GM12874 (cell line): ENCODE measurements around the gene CDH9.

ENCODE experiments used
- TF ChIP-seq, protein P1 (sequence below): IDR thresholded peaks from 2 replicates; pipeline ENCODE4 v1.5.1; 2011; ENCODE audit warnings: low read depth, mild to moderate bottlenecking, control low read depth, low read length, moderate library complexity; ENCODE audit not compliant: insufficient read depth

The CDH9 gene

DNA sequence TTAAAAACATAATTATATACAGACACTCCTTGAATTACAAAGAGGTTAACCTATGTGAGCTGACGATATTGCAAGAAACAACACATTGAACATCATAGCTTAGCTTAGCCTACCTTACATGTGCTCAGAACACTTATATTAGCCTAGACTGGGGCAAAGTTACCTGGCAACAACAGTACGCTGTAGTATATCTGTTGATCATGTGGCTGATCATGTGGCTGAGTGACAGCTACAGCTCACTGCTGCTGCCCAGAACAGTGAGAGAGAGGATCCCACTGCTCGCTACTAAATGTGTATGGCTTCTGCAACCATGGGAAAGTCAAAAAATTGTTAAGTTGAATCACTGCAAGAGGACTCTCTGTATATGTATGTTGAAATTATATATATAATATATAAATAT, 169.9 kb downstream of the CDH9 start:
- TF ChIP-seq, protein P1, sequence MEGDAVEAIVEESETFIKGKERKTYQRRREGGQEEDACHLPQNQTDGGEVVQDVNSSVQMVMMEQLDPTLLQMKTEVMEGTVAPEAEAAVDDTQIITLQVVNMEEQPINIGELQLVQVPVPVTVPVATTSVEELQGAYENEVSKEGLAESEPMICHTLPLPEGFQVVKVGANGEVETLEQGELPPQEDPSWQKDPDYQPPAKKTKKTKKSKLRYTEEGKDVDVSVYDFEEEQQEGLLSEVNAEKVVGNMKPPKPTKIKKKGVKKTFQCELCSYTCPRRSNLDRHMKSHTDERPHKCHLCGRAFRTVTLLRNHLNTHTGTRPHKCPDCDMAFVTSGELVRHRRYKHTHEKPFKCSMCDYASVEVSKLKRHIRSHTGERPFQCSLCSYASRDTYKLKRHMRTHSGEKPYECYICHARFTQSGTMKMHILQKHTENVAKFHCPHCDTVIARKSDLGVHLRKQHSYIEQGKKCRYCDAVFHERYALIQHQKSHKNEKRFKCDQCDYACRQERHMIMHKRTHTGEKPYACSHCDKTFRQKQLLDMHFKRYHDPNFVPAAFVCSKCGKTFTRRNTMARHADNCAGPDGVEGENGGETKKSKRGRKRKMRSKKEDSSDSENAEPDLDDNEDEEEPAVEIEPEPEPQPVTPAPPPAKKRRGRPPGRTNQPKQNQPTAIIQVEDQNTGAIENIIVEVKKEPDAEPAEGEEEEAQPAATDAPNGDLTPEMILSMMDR, result no peak

DNA sequence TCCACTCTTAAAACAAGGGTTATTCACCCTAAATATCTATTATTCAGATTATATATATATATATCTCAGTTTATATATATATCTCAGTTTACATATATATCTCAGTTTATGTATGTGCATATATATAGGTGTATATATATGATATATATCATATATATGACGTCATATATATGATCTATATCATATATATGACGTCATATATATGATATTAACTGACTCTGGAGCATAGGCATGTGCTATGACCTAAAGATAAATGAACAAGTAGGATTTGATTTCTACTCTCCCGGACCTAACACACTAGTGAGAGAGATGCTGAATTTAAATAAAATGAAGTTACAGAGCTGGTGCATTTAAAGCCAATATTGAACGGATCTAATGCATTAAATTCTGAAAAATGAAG, 174.3 kb downstream of the CDH9 start:
- TF ChIP-seq, protein P1, result no peak

DNA sequence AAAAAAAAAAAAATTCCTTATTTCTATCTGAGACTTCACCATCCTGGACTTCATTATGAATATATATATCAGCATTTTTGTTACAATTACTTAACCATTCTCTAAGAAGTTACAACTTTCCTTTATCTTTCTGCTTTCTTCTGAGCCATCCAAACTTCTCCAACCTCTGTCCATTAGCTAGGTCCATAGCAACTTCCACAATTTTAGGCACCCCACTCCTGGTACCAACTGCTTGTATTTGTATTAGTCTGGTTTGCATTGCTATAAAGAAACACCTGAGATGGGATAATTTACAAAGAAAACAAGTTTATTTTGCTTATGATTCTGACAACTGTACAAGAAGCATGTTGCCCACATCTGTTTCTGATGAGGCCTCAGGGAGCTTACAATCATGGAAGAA, 182.1 kb downstream of the CDH9 start:
- TF ChIP-seq, protein P1, result no peak

DNA sequence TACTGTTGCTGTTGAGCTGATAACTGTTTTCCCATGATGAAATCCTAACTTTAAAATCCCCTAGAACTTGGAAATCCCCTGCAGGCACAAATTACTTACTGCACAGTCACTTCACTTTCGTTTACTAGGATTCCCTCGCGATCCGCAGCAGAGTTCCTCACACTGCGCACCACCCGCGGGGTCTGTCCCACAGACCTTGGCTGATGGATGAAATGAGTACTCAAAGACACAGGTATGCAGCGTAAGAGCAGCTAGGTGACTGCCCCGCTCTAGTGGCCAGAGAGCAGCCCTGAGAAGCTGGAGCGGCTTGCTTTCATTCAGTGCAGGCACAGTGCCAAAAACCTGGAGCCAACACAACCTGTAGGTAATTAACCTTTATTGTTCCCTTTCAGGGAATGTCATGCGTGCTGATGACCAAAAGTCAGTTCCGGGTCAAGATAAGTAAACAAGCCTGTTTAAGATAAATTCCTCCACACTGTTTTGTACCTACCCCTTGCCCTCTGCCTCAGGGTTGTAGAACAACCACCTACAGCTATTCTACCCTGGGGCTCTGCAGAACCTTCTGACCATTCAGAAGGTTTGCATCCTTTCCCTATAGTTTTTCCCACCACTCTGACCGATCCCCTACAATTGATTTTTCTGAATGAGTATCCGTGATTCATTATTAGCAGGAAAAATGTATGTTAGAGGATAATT, 191.2 kb downstream of the CDH9 start:
- TF ChIP-seq, protein P1, result no peak

DNA sequence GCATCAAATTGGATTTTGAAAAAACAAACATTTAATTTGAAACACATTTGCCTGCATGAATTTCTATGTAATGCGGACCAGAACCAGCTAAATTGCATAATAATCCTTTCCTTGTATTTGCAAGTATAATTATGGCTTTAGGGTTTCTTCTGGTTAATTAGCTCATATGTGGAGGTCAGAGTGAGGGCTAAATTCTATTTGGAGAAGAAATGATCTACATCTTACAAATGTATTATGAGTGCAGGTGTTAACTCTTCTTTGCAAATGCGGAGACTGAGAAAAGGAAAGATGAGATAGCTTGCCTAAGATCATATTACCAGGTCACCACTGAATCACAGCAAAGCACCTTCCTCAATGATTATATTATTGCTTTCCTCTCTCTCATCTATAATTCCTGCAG, 194.7 kb downstream of the CDH9 start:
- TF ChIP-seq, protein P1, result no peak

DNA sequence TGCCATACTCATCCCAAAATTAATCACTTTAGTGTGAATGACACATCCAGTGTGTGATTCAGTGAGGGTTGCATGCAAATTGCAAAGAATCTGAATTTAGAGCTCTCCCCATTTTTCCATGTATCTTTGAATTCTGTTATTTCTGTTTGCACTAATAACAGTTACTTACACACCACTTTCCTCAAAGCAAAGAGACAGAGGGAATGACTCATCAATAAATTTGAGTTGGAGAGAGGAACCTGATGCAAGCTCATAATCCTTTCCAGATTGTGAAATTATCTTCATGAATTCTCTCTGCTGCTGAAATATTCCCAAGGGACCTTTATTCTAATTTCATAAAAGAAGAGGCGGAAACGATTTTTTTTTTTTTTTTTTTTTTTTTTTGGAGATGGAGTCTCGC, 204.8 kb downstream of the CDH9 start:
- TF ChIP-seq, protein P1, result no peak
